SK-N-MC (cell line): ENCODE data around the gene SWT1.

Experiments used
- EZH2 ChIP-seq: fragments of 200-600 bp; sonication (generic); IDR thresholded peaks from one replicate; pipeline ENCODE4 v1.6.1; 2017; ENCODE audit warnings: antibody characterized with exemption
- FOXP2 ChIP-seq: optimal IDR thresholded peaks from 2 replicates; pipeline ENCODE3; 2011; ENCODE audit warnings: mild to moderate bottlenecking, moderate library complexity; ENCODE audit not compliant: insufficient read depth; ENCODE audit errors: extremely low read length, control extremely low read depth
- POLR2AphosphoS5 ChIP-seq: IDR thresholded peaks from 2 replicates; pipeline ENCODE4 v1.6.1; 2012; ENCODE audit warnings: mild to moderate bottlenecking, low read depth, low read length, borderline replicate concordance

- TF ChIP-seq EZH2 (no peak), POLR2AphosphoS5 (no peak), FOXP2 (no peak)
Measured at GRCh38 chr1:185284116-185284515, 127.1 kb downstream of the SWT1 start.
